H9 (cell line): Measurements from ENCODE around the gene G3BP1. TPM values are rescaled to one million over a fixed set of nuclear protein-coding genes. Genes with fewer than 3 reads are reported as not detected.

Experiments
- DNase-seq: peaks from one replicate; pipeline ENCODE4 v3.0.0-alpha.2; 2017
- H2AFZ ChIP-seq: one replicate; pipeline ENCODE4 v1.6.1; 2013; ENCODE audit warnings: mild to moderate bottlenecking, low read length, control low read depth, moderate library complexity
- H2AK5ac ChIP-seq: 2 replicates; pipeline ENCODE4 v1.6.1; 2013; ENCODE audit warnings: low read length, control low read depth, mixed read lengths; ENCODE audit not compliant: insufficient read length
- H2BK120ac ChIP-seq: one replicate; pipeline ENCODE4 v1.6.1; 2013; ENCODE audit warnings: low read depth, mild to moderate bottlenecking, low read length, control low read depth, inconsistent platforms; ENCODE audit not compliant: poor library complexity, severe bottlenecking
- H2BK12ac ChIP-seq: 2 replicates; pipeline ENCODE4 v1.6.1; 2013; ENCODE audit warnings: low read length, control low read depth, mixed read lengths, low read depth; ENCODE audit not compliant: insufficient read length
- H2BK15ac ChIP-seq: 2 replicates; pipeline ENCODE4 v1.6.1; 2013; ENCODE audit warnings: low read depth, low read length, control low read depth
- H2BK20ac ChIP-seq: one replicate; pipeline ENCODE4 v1.6.1; 2013; ENCODE audit warnings: low read depth, mild to moderate bottlenecking, low read length, control low read depth, inconsistent platforms; ENCODE audit not compliant: poor library complexity, severe bottlenecking
- H2BK5ac ChIP-seq: 2 replicates; pipeline ENCODE4 v1.6.1; 2013; ENCODE audit warnings: low read length, control low read depth, mixed read lengths; ENCODE audit not compliant: insufficient read length
- H3K14ac ChIP-seq: 2 replicates; pipeline ENCODE4 v1.6.1; 2013; ENCODE audit warnings: low read length, control low read depth; ENCODE audit not compliant: insufficient read depth
- H3K18ac ChIP-seq: 2 replicates; pipeline ENCODE4 v1.6.1; 2013; ENCODE audit warnings: low read depth, mild to moderate bottlenecking, mixed read lengths, low read length, control low read depth; ENCODE audit not compliant: insufficient read length
- H3K23ac ChIP-seq: 2 replicates; pipeline ENCODE4 v1.6.1; 2013; ENCODE audit warnings: low read length, control low read depth, mixed read lengths, low read depth; ENCODE audit not compliant: insufficient read length
- H3K23me2 ChIP-seq: 2 replicates; pipeline ENCODE4 v1.6.1; 2013; ENCODE audit warnings: low read depth, mild to moderate bottlenecking, mixed read lengths, low read length, control low read depth; ENCODE audit not compliant: insufficient read length, poor library complexity, severe bottlenecking
- H3K27ac ChIP-seq: 2 replicates; pipeline ENCODE4 v1.5.1; 2013; ENCODE audit warnings: low read length, control low read depth, mixed read lengths, low read depth; ENCODE audit not compliant: insufficient read length
- H3K27me3 ChIP-seq: 2 replicates; pipeline ENCODE4 v1.6.1; 2013; ENCODE audit warnings: low read length, control low read depth, inconsistent platforms; ENCODE audit not compliant: insufficient read depth
- H3K4ac ChIP-seq: 2 replicates; pipeline ENCODE4 v1.6.1; 2013; ENCODE audit warnings: low read depth, mild to moderate bottlenecking, control low read depth, inconsistent platforms, low read length, moderate library complexity
- H3K4me1 ChIP-seq: 2 replicates; pipeline ENCODE4 v1.6.1; 2013; ENCODE audit warnings: low read length, control low read depth, inconsistent platforms; ENCODE audit not compliant: insufficient read depth
- H3K4me2 ChIP-seq: 2 replicates; pipeline ENCODE4 v1.6.1; 2013; ENCODE audit warnings: low read length, control low read depth, mixed read lengths; ENCODE audit not compliant: insufficient read length, insufficient read depth
- H3K56ac ChIP-seq: 2 replicates; pipeline ENCODE4 v1.6.1; 2013; ENCODE audit warnings: low read depth, mild to moderate bottlenecking, mixed read lengths, low read length, control low read depth; ENCODE audit not compliant: insufficient read length
- H3K79me1 ChIP-seq: 2 replicates; pipeline ENCODE4 v1.6.1; 2013; ENCODE audit warnings: low read depth, mild to moderate bottlenecking, moderate library complexity, low read length, control low read depth, inconsistent platforms; ENCODE audit not compliant: insufficient read depth, poor library complexity, severe bottlenecking
- H3K79me2 ChIP-seq: 2 replicates; pipeline ENCODE4 v1.6.1; 2013; ENCODE audit warnings: low read length, control low read depth, inconsistent platforms; ENCODE audit not compliant: insufficient read depth
- H3K9ac ChIP-seq: 2 replicates; pipeline ENCODE4 v1.6.1; 2013; ENCODE audit warnings: low read length, control low read depth, mixed read lengths; ENCODE audit not compliant: insufficient read length; ENCODE audit errors: extremely low read depth
- H3K9me3 ChIP-seq: one replicate; pipeline ENCODE4 v1.6.1; 2013; ENCODE audit warnings: low read depth, low read length, inconsistent platforms; ENCODE audit not compliant: control insufficient read depth
- H3T11ph ChIP-seq: one replicate; pipeline ENCODE4 v1.6.1; 2013; ENCODE audit warnings: mild to moderate bottlenecking, low read length, control low read depth, inconsistent platforms
- H4K20me1 ChIP-seq: one replicate; pipeline ENCODE4 v1.6.1; 2013; ENCODE audit not compliant: control insufficient read depth, insufficient read length, insufficient read depth
- H4K5ac ChIP-seq: 2 replicates; pipeline ENCODE4 v1.6.1; 2013; ENCODE audit warnings: low read depth, mild to moderate bottlenecking, mixed read lengths, low read length, control low read depth; ENCODE audit not compliant: insufficient read length
- H4K8ac ChIP-seq: replicated peaks from 2 replicates; pipeline ENCODE4 v1.6.1; 2013; ENCODE audit warnings: low read length, control low read depth, mixed read lengths, low read depth; ENCODE audit not compliant: insufficient read length
- H4K91ac ChIP-seq: 2 replicates; pipeline ENCODE4 v1.6.1; 2013; ENCODE audit warnings: low read depth, mild to moderate bottlenecking, moderate library complexity, mixed read lengths, low read length, control low read depth; ENCODE audit not compliant: insufficient read length
- H3K27ac Mint-ChIP-seq, 3 experiments: 2 replicates in 2 of 3; 3 replicates in 1 of 3; pipeline ENCODE4 v1.8.0; 2020 to 2021; ENCODE audit warnings: mixed read lengths in 3 of 3, mild to moderate bottlenecking in 1 of 3, moderate library complexity in 1 of 3
- H3K27me3 Mint-ChIP-seq: 2 replicates; pipeline ENCODE4 v1.8.0; 2021; ENCODE audit warnings: low read depth, mild to moderate bottlenecking, moderate library complexity, mixed read lengths
- H3K36me3 Mint-ChIP-seq, 3 experiments: 2 replicates in 2 of 3; 3 replicates in 1 of 3; pipeline ENCODE4 v1.8.0; 2020 to 2021; ENCODE audit warnings: low read depth in 3 of 3, mixed read lengths in 3 of 3; ENCODE audit not compliant: insufficient read depth in 1 of 3
- H3K4me1 Mint-ChIP-seq, 2 experiments: 2 replicates each; pipeline ENCODE4 v1.8.0; 2020; ENCODE audit warnings: mixed read lengths in 2 of 2
- H3K4me3 Mint-ChIP-seq, 2 experiments: 2 replicates in 1 of 2; 3 replicates in 1 of 2; pipeline ENCODE4 v1.8.0; 2020 to 2021; ENCODE audit warnings: mild to moderate bottlenecking in 2 of 2, mixed read lengths in 2 of 2, moderate library complexity in 1 of 2
- H3K9me3 Mint-ChIP-seq, 2 experiments: 2 replicates in 1 of 2; 3 replicates in 1 of 2; pipeline ENCODE4 v1.8.0; 2020; ENCODE audit warnings: mild to moderate bottlenecking in 2 of 2, mixed read lengths in 2 of 2, moderate library complexity in 1 of 2
- WGBS: extraction: QIAGEN DNeasy Blood & Tissue Kit; methylation state at CpG from one replicate; pipeline ENCODE4 v1.1.7; 2013; ENCODE audit warnings: missing lambda C conversion rate, low lambda C conversion rate, mixed read lengths; ENCODE audit not compliant: insufficient read length; ENCODE audit errors: extremely low coverage; 5-methylcytosine and 5-hydroxymethylcytosine counted together
- total RNA-seq: library from RNA; stranded (reverse); gene quantifications from 2 replicates; pipeline ENCODE4 v1.2.1, GENCODE V29; 2021
- TF ChIP-seq, protein P1 (sequence below): fragments of 200-600 bp; sonication (generic); conservative IDR thresholded peaks from 3 replicates; pipeline ENCODE4 v1.8.0; 2021; ENCODE audit warnings: antibody characterized with exemption, mild to moderate bottlenecking

The G3BP1 gene
- total RNA-seq, 1 experiment from 2014 or later = 439 TPM

DNA sequence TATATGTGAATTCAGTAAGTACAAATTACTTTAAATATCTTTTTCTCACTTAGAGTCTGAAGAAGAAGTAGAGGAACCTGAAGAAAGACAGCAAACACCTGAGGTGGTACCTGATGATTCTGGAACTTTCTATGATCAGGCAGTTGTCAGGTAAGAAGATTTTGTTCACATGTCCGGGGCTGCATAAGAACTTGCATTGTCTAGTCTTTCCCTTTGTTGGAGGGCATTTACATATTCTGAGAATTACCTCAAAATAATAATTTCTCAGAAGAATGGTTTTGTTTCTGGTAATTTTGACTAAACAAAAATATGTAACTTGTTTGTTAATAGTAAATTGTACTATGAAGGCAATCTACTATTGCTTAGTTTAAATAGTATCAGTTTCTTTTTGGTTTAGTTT is 23.7 kb downstream of the G3BP1 start:
- no peaks in the 10 kb centered on the region for H3K23me2 ChIP-seq
- no peak overlapping the region for H2BK120ac ChIP-seq
- H3K4me3 Mint-ChIP-seq = no peak overlapping the region
- H3K9me3 Mint-ChIP-seq = no peaks in the 10 kb centered on the region
- no peak overlapping the region for H3K4ac ChIP-seq
- no peak overlapping the region for H3K56ac ChIP-seq
- H3K79me1 ChIP-seq = peaks cover 16% of the 10 kb centered on the region
- H2BK5ac ChIP-seq = no peak overlapping the region
- H3K9ac ChIP-seq = no peak overlapping the region
- H3K36me3 Mint-ChIP-seq = peaks cover 62 to 97% (median 96%) of the 10 kb centered on the region in 3 experiments; a peak in 6 of 7 replicates
- no peak overlapping the region for H2BK20ac ChIP-seq
- no peak overlapping the region for H2BK15ac ChIP-seq
- no peak for DNase-seq
- no peaks in the 10 kb centered on the region for H3K4me1 Mint-ChIP-seq
- H2BK12ac ChIP-seq = no peak overlapping the region
- H3K27me3 ChIP-seq = no peaks in the 10 kb centered on the region
- no CpG with 5 or more reads among the region's 1 CpG for WGBS
- H3K18ac ChIP-seq = no peak overlapping the region
- TF ChIP-seq, protein P1, sequence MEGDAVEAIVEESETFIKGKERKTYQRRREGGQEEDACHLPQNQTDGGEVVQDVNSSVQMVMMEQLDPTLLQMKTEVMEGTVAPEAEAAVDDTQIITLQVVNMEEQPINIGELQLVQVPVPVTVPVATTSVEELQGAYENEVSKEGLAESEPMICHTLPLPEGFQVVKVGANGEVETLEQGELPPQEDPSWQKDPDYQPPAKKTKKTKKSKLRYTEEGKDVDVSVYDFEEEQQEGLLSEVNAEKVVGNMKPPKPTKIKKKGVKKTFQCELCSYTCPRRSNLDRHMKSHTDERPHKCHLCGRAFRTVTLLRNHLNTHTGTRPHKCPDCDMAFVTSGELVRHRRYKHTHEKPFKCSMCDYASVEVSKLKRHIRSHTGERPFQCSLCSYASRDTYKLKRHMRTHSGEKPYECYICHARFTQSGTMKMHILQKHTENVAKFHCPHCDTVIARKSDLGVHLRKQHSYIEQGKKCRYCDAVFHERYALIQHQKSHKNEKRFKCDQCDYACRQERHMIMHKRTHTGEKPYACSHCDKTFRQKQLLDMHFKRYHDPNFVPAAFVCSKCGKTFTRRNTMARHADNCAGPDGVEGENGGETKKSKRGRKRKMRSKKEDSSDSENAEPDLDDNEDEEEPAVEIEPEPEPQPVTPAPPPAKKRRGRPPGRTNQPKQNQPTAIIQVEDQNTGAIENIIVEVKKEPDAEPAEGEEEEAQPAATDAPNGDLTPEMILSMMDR = no peak
- H4K5ac ChIP-seq = no peak overlapping the region
- peaks cover 19% of the 10 kb centered on the region; the same call in 1 of the 2 replicates for H3K79me2 ChIP-seq
- no peaks in the 10 kb centered on the region; the same call in 1 of the 2 replicates for H3K27me3 Mint-ChIP-seq
- H3K9me3 ChIP-seq = no peaks in the 10 kb centered on the region
- no peak overlapping the region for H3K23ac ChIP-seq
- no peak overlapping the region for H3K14ac ChIP-seq
- H4K8ac ChIP-seq = no peak overlapping the region
- H2AFZ ChIP-seq = no peak overlapping the region
- H3K27ac ChIP-seq = no peak overlapping the region
- no peaks in the 10 kb centered on the region for H3K4me1 ChIP-seq
- peak overlapping the region in 1 of 3 experiments; percentile 73; a peak in 1 of 7 replicates for H3K27ac Mint-ChIP-seq
- H4K20me1 ChIP-seq = no peaks in the 10 kb centered on the region
- no peak overlapping the region for H3K4me2 ChIP-seq
- no peak overlapping the region for H3T11ph ChIP-seq
- no peak overlapping the region for H4K91ac ChIP-seq
- no peak overlapping the region for H2AK5ac ChIP-seq
